SIG-M5 (cell line): ENCODE measurements around the gene NDUFS7.

Source experiments
- DNase-seq: peaks from one replicate; lab custom pipeline; 2025; lab: John Stamatoyannopoulos, UW

Gene NDUFS7

DNA sequence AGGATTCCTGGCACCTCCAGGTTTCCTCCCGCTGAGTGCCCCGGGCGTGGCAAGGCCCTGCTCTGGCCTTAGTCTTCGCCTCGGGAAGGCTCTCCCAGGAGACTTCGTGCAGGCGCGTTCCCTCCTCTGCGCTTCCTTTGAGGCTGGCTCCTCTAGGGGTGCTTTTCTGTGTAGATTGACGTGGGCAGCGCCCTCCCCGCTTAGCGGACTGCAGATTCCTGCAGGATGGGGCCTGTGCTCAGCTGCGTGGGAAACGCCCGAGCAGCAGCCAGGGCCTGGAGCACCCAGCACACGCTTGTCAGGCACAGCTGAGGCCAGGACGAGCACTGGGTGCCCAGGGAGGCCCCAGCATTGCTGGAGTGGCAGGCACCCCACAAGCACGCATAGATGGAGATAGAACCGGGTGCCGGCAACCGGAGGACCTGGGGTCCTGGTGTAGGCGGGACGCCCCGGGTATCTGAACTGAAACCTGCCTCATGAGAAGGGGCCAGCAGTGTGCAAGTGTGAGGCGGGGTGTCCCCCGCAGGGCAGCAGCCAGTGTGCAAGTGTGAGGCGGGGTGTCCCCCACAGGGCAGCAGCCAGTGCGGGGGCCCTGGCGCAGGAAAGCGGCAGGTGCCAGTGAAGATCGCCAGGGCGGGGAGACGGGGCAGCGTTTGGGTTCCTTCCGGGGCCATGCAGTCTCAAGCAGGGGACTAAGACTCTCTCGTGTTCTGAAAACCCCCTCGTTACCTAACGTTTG lies 3.4 kb downstream of the NDUFS7 start:
- DNase-seq, result no peak

DNA sequence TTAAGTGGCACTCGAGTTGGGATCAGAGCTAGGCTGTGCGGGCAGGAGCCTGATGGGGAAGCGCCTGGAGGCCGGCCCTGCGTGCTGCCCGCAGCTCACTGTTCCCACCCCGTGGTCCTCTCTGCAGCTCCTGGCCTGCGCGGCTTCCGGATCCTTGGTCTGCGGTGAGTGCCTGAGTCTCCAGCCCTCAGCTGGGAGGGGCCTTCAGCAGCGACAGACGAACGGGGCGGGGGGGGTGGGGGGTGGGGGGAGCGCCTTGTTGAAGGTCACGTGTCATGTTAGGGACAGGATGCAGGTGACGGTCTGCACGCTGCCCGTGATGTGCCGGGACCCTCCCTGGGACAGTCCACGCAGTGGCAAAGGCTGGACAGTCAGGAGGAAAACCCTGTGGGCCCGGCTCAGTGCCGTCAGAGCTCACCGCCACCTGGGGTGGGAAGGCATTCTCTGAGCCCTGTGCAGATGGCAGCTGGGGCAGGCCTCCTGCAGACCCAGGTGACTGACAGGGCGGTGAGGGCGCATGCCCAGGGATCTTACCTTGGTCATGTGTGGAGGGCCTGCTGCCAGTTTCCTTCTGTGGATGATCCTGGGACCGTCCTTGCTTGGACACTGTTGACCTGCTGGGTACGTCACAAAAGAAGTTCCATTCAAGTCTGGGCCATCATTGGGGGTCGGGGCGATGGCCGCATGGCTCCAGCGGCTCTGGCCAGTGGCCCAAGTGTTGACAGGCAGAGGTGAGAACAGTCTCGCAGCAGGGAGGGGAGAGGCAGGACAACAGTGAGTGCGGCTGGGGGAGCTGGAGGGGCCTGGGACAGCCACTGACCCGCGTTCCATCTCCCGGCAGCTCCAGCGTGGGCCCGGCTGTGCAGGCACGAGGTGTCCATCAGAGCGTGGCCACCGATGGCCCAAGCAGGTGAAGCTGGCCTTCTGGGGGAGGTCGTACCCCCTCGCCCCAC lies 4.3 kb downstream of the NDUFS7 start:
- no peak for DNase-seq

DNA sequence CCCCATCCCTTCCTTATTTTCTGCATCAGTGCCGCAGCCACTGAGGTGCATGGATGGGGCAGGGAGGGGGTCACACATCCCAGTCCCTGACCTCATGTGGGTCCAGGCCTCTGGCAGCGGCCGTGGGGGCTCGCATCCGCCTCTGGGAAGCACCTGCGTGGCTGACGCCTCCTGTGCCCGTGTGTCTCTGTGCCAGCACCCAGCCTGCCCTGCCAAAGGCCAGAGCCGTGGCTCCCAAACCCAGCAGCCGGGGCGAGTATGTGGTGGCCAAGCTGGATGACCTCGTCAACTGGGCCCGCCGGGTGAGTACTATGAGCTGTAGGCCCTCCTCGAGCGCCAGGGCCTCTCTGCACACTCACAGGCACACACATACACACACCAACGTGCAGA lies 4.9 kb downstream of the NDUFS7 start:
- DNase-seq, result no peak

DNA sequence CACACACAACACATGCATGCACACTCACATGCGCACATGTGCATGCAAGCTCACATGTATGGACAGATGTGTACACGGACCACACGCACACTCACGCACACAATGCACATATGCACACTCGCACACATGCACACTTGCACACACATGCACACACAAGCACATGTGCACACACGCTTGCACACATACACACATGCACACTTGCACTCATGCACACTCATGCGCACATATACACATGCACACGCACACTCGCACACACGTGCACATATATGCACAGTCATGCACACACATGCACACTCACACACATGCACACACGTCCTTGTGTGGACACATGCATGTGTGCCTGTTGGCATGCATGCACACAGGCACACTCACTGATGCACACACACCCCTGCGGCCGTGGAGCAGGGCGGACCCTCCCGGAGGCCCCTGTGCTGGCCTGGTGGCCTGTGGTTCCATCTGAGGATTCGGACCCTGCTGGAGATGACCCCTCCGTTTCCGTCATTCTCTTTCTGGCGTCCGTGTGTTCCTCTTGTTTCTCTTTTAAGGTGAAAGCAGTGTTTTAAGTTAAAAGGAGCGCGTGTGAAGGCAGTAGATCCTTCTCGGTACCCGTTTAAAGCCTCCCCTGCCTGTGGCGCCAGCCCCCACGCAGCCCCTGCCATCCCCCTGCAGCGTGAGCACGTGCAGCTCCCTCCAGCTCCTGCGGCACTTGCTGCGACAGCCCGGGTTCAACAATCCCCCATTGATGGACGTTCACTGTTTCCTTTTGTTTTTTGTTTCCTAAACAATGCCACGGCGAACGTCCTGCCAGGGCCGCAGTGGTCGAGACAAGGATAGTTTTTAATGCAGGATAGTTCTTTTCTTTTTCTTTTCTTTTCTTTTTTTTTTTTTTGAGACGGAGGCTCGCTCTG lies 5.6 kb downstream of the NDUFS7 start:
- no peak for DNase-seq

DNA sequence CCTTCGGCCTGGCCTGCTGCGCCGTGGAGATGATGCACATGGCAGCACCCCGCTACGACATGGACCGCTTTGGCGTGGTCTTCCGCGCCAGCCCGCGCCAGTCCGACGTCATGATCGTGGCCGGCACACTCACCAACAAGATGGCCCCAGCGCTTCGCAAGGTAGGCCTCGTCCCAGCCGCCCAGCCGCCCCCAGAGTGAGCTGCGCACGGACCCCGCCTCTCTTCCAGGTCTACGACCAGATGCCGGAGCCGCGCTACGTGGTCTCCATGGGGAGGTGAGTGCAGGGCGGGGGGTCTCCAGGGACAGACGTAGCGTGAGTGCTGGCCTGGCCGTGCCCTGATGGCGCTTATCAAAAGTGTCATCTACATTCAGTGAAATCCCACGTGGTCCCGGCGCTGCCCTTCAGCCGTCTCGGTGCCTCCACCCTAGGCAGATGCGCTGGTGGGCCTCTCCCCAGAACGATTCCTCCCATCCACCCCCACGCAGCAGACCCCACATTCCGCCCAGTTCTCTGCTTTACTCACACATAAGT lies 7.2 kb downstream of the NDUFS7 start:
- DNase-seq, result no peak

DNA sequence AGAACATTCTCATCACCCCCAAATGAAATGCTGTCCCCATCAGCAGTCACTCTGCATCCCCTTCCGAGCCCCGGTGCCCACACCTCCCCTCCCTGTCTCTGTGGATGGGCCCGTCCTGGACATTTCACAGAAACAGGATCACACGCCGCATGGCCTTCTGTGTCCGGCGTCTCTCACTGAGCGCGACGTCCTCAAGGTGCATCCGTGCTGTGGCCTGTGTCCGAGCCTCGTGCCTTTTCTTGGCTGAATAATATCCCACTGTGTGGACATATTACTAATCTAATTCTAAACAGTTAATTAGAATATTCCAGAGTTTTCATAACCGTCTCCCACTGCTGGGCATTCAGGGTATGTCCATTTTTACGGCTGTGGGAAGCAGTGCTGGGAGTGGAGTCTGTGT lies 8.7 kb downstream of the NDUFS7 start:
- no peak for DNase-seq

DNA sequence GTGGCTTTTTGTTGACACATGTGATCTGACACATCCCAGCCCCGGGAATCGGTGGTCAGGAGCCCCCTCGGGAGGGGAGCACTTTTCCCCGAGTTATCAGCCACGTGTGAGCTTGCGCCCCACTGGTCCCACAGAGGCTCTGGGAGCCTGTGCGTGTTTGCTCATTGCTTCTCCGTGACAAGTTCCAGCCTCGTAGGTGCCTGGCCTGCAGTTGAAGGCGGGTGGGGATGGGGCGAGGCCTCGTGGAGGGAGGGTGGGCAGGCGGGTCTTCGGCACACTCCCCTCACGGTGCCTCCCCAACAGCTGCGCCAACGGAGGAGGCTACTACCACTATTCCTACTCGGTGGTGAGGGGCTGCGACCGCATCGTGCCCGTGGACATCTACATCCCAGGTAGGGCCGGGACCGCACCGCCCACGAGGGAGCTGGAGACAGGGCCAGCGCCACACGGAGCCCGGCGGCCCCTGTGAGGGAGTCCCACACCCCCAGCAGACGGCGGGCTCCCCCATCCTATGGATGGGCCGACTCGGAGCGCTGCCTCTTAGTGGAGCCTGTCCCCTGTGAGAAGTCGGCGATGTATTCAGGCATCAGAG lies 9.3 kb downstream of the NDUFS7 start:
- no peak for DNase-seq

DNA sequence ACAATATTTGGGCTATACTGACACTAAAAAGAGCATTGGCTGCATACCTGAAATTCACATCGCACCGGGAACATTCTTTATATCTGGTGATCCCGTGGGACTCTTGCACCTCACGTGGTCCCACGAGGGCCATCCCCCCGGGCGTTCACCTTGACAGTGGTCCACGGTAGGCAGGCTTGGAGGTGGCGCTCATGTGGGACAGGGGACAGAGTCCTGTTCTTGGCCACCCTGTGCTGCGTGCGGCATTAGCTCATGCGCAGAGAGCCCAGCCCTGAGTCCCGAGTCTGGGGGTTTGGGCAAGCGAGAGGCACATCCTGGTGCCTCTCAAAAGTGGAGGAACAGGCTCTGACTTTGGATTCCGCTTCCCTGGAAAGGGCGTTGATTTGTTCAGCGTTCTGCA lies 10.1 kb downstream of the NDUFS7 start:
- DNase-seq, result no peak

DNA sequence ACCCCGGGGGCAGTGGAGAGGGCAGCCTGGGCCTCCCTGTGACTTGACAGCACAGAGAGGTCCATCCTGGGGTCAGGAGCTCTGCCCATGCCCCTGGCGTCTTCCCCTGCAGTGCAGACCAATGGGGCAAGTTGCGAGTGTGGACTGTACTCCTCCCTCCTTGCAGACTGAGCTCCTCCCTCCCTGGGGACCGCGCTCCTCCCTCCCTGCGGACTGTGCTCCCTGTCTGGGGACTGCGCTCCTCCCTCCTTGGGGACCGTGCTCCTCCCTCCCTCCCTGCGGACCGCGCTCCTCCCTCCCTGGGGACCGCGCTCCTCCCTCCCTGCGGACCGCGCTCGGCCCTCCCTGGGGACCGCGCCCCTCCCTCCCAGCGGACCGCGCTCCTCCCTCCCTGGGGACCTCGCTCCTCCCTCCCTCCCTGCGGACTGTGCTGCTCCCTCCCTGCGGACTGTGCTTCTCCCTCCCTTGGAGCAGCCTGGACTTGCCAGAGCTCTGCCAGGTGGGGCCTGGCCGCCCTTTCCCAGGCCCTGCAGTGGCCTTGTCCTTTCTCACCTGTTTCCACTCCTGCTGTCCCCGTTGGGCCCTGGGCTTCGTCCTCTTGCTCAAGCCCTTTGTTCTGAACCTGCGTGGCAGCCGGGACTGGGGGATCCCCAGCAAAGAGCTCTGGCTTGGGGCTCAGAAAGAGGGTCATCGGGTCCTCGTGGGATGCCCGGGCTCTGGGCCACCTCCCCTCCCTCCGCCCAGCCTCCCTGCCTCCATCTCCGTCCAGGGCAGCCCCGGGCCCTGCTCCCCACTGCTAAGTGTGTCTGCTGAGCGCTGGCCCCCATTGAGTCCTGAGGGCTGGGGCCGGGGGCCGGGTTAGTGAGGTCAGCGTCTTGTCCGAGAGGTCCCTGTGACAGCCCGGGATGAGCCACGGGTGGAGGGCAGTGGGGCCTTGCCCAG lies 10.8 kb downstream of the NDUFS7 start:
- no peak for DNase-seq

DNA sequence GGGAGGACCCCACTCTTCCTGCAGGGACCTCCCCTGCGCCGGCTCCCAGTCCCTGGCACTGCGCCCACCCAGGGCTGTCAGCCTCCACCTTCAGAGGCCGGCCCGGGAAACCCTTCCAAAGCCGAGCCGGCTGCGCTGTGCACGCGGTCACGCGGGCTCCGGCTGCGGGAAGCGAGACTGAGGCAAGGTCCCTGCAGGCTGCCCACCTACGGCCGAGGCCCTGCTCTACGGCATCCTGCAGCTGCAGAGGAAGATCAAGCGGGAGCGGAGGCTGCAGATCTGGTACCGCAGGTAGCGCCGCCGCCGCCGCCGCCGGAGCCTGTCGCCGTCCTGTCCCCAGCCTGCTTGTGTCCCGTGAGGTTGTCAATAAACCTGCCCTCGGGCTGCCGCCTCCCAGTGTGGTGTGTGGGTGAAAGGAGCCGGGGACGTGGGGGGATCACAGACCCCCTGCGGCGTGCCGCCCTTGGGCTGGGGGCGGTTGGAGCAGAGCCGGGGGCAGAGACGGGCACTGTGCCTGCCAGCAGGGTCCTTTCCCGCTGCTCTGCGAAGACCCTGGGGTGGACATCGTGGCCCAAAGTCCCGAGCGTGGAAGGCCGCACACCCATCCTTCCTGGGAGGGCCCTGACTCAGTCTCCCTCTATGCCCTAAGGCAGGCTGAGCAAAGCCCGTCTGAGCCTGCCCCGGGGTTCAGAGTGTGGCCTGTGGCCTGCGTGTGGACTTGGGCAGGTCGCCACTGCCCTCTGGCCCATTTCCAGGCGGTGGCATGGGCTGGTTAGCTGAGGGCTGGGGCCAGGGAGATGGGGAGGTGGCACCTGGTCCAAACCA lies 11.7 kb downstream of the NDUFS7 start:
- DNase-seq, result no peak

DNA sequence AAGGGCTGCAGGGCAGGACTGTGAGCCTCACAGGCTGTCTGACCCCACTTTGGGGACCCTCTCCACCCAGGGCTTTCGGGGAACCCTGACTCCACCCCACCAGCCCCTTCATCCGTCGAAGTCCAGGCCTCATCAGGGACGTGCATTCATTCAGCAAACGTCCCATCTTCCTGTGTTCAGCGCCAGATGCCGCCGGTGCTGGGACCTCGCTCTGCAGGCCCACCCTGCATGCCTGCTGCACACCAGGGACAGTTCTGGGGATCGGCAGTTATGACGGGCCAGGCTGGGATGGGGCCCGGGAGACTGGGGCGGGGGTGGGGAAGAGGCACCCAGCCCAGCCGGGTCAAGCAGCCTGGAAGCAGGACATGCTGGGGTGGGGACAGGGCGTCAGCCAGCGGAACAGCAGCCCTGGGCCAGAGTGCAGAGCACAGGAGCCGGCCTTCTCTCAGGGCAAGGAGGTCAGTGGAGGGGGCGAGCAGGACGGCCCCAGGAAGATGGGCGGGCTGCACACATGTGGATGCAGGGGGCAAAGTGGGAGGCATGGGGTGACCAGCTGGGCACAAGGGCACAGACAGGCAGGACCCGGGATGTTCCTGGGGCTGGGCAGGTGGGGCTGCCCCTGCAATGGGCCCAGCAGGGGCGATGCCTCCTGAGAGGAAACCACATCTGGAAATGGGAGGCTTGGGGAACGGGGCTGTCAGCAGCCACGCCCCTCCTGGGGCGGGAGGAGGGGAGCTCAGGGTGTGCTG lies 12.5 kb downstream of the NDUFS7 start:
- DNase-seq, result no peak

DNA sequence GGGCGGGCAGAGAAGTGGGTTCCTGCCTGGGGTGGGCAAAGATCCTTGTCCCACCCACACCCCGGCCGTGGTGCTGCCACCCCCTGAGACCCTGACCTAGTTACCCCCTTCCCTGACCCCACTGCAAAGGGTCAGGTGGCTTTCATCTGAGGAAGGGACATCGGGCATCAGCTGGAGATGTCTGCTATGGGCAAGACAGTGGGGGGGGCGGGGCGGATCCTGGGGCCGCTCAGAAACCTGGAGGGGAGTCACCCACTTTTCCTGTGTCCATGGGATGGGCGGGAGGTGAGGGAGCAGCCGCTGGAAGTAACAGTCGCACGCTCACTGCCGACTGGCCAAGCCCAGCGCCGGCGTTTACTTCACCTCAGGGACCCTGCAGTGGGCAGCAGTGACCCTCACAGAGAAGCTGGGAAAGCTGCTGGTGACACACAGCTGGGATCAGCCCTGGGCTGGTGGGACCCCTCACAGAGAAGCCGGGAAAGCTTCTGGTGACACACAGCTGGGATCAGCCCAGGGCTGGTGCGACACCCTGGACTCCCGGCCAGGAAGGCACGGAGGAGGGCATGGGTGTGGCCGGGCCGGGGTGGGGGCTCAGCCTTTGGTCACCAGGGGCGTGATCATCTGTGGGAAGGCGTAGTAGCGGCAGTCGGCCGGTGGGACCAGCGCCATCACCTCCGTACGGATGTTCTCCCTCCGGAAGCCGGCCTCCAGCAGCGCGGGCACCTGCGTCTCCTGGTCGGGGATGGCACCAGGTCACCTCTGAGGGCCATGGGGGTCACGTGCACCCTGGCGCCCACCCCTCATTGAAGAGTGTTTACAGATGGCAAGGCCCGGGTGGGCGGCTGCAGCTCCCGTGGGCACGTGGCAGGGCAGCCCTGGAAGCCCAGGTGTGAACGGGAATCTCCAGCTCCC lies 13.3 kb downstream of the NDUFS7 start:
- no peak for DNase-seq

DNA sequence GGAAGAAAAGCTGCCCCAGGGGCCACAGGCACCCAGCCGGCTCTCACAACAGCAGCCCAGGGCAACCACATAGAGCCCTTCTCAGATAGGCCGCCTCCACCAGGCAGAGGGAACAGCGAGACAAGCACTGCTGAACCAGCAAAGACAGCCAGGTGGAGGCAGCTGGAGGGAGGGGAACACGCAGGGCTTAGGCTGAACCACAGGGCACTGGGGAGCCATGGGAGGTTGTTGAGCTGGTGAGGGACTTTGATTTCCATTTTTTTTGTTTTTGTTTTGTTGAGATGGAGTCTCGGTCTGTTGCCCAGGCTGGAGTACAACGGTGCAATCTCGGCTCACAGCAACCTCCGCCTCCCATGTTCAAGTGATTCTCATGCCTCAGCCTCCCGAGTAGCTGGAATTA lies 14.1 kb downstream of the NDUFS7 start:
- no peak for DNase-seq

DNA sequence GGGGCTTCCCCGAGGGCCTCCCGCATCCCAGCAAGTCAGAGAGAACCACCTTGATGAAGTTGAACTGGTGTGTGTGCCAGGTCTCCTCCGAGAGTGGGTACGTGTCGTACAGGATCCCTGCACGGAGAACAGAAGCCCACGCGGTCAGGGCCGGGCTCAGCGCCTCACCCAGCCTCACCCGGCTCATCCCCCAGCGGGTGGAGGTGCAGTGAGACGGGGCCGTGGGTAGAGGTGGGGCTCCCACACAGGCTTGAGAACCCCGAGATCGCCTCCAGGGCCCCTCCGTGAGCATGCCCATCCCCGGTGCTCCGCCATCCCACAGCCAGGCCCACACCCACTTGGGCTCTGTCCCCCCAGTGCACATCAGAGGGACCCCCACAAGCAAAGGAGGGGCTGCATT lies 15.4 kb downstream of the NDUFS7 start:
- DNase-seq, result no peak

DNA sequence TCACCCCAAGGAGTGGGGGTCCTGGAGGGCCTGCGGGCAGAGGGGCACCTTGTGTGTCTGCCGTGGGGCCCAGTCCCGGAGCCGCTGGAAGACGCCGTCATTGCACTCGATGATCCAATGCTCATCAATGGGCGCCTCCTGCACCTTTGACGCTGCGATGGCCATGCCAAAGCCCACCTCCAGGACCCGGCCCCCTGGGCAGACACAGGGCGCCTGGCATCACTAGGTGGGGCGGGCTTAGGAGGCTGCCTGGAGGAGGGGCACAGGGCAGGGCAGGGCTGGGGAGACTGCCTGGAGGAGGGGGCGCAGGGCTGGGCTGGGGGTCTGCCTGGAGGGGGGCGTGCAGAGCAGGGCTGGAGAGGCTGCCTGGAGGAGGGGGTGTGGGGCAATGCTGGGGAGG lies 16.0 kb downstream of the NDUFS7 start:
- DNase-seq, result no peak

DNA sequence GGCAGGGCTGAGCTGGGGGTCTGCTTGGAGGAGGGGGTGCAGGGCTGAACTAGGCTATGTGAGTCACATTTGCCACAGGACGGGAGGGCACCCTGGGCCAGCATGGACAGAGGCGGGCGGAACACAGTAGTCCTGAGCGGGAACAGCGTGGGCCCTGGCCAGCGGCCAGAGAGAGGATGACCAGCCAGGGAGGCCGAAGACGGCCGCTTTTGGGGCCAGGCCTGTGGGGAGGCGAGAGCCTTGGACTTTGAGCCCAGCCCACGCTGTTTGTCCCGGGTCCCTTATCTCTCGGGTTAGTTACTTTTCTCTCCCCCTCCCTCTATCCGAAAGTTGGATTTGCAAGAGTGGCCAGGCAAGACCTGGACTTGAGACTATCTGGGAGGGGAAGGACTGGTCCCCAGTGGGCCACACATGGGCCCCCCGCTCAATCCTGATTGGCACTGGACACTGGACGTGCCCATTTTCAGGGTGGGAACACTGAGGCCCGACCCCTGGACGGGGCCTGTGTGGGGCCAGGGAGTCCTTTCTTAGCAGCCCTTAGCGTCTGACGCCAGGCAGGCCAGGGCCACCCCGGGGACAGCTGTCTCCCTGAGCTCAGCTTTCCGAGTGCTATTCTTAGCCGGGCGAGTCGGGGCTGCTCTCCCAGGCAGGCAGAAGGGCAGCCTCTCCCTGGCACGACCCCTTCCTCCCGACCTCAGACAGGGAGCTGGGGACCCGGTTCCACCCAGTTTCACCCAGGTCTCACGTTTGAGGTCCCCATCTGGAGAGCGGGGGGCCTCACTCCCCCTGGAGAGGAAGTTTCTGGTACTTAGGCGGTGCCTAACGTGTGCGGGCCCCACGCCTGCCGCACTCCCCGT lies 16.8 kb downstream of the NDUFS7 start:
- no peak for DNase-seq
